ENCODE results near the gene COL24A1.
"Not testable (repeated sequence)": the region's sequence is repeated elsewhere in the genome, so short reads cannot be mapped to it uniquely, and the experiment has no call there.

DNA sequence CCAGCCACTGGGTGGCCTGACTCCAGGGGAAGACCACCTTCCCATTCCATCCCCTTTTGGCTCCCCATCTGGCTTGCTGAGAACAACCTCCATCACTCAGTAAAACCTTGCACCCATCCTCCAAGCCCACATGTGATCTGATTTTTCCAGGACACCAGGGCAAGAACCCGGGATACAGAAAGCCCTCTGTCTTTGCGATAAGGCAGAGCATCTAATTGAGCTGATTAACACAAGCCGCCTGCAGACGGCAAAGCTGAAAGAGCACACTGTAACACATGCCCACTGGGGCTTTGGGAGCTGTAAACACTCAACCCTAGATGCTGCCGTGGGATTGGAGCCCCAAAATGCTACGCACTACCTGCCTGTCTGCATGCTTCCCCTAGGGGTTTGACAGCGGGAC lies 201.4 kb downstream of the COL24A1 start:
- TF ChIP-seq, protein P1, sequence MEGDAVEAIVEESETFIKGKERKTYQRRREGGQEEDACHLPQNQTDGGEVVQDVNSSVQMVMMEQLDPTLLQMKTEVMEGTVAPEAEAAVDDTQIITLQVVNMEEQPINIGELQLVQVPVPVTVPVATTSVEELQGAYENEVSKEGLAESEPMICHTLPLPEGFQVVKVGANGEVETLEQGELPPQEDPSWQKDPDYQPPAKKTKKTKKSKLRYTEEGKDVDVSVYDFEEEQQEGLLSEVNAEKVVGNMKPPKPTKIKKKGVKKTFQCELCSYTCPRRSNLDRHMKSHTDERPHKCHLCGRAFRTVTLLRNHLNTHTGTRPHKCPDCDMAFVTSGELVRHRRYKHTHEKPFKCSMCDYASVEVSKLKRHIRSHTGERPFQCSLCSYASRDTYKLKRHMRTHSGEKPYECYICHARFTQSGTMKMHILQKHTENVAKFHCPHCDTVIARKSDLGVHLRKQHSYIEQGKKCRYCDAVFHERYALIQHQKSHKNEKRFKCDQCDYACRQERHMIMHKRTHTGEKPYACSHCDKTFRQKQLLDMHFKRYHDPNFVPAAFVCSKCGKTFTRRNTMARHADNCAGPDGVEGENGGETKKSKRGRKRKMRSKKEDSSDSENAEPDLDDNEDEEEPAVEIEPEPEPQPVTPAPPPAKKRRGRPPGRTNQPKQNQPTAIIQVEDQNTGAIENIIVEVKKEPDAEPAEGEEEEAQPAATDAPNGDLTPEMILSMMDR (IDR thresholded peaks at IDR 0.05; ENCODE audit: extremely low read depth in 1 of 2, insufficient read depth in 1 of 2, low read depth in 1 of 2, low read length in 2 of 2) = not testable (repeated sequence)
- not testable (repeated sequence) for TF ChIP-seq POLR2A (IDR thresholded peaks at IDR 0.05; ENCODE audit: low read depth, low read length); EZH2 (IDR thresholded peaks at IDR 0.05; ENCODE audit: borderline replicate concordance, low read depth, low read length, severe bottlenecking); FOS (IDR thresholded peaks at IDR 0.05; ENCODE audit: borderline replicate concordance, insufficient read depth, low read length); POLR2AphosphoS5 (IDR thresholded peaks at IDR 0.05; ENCODE audit: insufficient read depth, low read depth, low read length)
- TF ChIP-seq, protein P2, sequence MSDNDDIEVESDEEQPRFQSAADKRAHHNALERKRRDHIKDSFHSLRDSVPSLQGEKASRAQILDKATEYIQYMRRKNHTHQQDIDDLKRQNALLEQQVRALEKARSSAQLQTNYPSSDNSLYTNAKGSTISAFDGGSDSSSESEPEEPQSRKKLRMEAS (IDR thresholded peaks at IDR 0.05; ENCODE audit: insufficient read depth, insufficient read length) = not testable (repeated sequence)

Data from endothelial cell of umbilical vein (primary cell).